ENCODE data around the gene SLC1A5.

DNA sequence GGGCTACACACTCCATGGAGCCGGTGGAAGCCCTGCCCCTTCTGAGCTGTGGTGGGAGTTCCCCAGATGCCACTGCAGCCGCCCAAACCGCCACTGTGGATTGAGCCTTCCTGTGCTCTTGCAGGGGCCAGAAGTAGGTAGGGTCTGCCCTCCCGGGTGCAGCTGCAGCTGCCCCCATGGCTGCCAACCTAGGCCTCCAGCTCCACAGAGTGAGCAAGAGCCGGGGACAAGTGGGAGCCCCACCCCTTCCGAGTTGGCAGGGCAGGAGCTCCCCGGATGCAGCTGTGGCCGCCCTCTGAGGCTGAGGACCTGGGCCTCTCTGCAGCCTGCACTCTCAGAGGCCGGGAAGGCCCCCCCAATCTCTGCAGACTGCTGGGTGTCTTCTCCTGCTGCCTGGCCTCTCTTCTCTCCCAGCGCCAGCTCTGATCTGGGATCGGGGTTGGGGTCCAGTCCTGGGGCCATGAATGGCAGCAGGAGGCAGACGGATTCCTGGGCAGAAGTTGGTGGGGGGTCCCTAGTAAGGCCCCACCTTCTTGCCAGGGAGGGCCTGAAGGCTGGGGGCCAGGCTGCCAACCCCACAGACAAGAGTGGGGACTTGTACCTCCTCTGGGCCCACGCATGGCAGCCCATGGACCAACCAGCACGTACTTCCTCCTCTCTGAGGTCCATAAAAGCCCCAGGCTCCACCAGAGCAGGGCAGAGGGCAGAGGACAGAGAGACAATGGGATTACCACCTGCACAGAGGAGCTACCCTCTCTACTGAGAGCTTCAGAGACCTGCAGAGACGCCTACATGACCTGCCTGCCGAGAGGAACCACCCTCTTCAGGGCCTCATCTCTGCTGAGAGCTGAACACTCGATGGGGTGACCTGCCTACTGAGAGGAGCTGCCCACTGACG lies 33.4 kb upstream of the SLC1A5 start:
- TF ChIP-seq, protein P1, sequence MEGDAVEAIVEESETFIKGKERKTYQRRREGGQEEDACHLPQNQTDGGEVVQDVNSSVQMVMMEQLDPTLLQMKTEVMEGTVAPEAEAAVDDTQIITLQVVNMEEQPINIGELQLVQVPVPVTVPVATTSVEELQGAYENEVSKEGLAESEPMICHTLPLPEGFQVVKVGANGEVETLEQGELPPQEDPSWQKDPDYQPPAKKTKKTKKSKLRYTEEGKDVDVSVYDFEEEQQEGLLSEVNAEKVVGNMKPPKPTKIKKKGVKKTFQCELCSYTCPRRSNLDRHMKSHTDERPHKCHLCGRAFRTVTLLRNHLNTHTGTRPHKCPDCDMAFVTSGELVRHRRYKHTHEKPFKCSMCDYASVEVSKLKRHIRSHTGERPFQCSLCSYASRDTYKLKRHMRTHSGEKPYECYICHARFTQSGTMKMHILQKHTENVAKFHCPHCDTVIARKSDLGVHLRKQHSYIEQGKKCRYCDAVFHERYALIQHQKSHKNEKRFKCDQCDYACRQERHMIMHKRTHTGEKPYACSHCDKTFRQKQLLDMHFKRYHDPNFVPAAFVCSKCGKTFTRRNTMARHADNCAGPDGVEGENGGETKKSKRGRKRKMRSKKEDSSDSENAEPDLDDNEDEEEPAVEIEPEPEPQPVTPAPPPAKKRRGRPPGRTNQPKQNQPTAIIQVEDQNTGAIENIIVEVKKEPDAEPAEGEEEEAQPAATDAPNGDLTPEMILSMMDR (IDR thresholded peaks at IDR 0.05) = no peak
- no peak for TF ChIP-seq RFX5 (IDR thresholded peaks at IDR 0.05)

Measured in A549 (cell line).